ENCODE results near the gene MLPH.

MLPH gene

GRCh38 chr2:237511885-237512405 lies 24.9 kb downstream of the MLPH start:
- DNase-seq: no peak
- intact Hi-C loops (cut with DNase I): loop anchor here (2.0 kb wide), 1 partner anchor 61 kb away; no protein-coding TSS in a partner anchor

- intact Hi-C loops (cut with DNase I): loop anchor here (2.0 kb wide), 1 partner anchor 60 kb away; no protein-coding TSS in a partner anchor
- peak; percentile 68 to 93 (median 86) for DNase-seq
Observed at GRCh38 chr2:237512774-237513466, 25.9 kb downstream of the MLPH start.

DNA sequence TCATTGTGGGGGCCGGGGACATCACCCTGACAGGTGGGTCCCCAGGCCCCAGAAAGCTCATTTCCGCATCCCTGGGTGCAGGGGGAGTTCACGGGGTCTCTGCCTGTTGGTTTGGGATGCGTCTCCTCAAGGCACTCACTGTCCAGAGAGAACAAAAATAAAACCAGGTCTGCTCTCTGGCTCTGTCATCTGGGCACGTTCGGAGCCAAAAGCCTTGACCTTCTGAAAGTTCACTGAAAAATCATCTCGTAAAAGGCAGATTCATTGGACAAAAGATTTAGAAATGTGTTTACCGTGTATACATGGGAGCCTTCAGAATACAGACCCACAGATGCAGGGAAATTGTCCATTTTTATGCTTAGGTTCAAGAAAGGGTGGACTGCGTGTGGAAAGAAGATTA lies 26.6 kb downstream of the MLPH start:
- DNase-seq: no peak
- intact Hi-C loops (cut with DNase I): loop anchor here (2.0 kb wide), 1 partner anchor 59 kb away; no protein-coding TSS in a partner anchor

GRCh38 chr2:237514474-237515130 lies 27.6 kb downstream of the MLPH start:
- intact Hi-C loops (cut with DNase I): no loop called here
- DNase-seq: no peak

DNA sequence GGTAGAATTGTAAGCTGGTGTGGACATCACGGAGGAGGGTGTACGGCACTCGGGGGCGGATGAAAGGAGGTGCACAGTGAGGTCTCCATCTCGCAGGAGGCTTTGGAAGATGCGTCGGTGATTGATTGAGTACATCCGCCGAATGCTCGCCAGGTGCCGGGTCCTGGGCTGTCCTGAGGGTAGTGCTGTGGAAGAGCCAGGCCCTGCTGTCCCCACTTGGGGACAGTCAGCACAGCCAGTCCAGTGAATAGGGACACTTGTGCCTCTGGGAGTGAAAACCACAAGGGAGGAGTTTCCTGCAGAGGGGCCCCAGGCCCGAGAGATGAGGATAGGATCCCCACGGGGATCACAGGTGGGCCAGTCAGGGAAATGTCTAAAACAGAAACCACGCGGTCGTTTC lies 28.1 kb downstream of the MLPH start:
- no peak for DNase-seq
- intact Hi-C loops (cut with DNase I): no loop called here

GRCh38 chr2:237515621-237516275 lies 28.7 kb downstream of the MLPH start:
- no peak for DNase-seq
- intact Hi-C loops (cut with DNase I): no loop called here

DNA sequence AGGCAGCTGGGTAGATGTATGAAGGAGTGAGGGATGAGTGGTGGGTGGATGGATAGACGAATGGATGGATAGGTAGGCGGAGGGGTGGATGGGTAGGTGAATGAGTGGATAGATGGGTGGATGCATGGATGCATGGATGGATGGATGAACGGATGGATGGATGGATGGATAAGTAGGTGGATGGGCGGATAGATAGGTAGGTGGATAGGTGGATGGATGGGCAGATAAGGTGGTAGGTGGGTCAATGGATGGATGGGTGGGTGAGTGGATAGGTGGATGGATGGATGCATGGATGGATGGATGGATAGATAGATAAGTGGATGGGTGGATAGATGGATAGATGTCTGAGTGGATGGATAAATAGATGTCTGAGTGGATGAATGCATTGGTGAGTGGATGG lies 30.1 kb downstream of the MLPH start:
- no peak for DNase-seq
- intact Hi-C loops (cut with DNase I): no loop called here

DNA sequence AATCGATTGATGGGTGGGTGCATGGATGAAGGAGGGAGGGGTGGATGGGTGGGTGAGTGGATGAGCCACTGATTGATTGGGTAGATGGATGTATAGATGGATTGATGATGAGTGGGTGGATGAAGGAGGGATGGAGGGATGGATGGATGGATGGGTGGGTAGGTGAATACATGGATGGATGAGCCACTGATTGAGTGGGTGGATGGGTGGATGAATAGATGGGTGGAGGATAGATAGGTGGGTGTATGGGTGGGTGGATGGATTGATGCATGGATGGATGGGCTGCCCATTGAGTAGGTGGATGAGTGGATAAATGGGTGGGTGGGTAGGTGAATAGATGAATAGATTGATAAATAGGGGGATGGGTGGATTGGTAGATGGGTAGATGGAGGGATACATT lies 30.9 kb downstream of the MLPH start:
- intact Hi-C loops (cut with DNase I): no loop called here

GRCh38 chr2:237519506-237520245 lies 32.6 kb downstream of the MLPH start:
- DNase-seq: no peak
- intact Hi-C loops (cut with DNase I): no loop called here

More for the DNA sequence above, 30.9 kb downstream of the MLPH start:
- no peak for DNase-seq

- DNase-seq: no peak
- intact Hi-C loops (cut with DNase I): no loop called here
Observed at GRCh38 chr2:237520290-237520689, 33.2 kb downstream of the MLPH start.

DNA sequence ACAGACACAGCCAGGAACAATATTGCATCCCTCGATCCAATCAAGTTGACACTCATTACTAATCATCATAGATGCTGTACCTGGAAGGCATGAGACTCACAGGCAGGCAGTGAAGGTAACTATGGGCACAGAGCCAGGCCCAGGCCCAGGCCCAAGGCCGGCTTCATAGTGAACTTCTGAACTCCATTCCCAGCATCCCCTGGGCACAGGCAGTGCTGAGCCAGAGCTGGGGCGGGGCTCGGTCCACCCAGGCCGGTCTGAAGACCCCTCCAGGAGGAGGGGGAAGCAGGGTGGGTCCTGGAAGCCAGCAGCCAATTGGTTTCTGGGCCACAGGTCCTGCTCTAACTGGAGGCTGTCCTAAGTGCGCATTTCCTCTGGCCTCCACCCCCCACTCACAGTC lies 37.6 kb downstream of the MLPH start:
- DNase-seq: no peak
- intact Hi-C loops (cut with DNase I): no loop called here

DNA sequence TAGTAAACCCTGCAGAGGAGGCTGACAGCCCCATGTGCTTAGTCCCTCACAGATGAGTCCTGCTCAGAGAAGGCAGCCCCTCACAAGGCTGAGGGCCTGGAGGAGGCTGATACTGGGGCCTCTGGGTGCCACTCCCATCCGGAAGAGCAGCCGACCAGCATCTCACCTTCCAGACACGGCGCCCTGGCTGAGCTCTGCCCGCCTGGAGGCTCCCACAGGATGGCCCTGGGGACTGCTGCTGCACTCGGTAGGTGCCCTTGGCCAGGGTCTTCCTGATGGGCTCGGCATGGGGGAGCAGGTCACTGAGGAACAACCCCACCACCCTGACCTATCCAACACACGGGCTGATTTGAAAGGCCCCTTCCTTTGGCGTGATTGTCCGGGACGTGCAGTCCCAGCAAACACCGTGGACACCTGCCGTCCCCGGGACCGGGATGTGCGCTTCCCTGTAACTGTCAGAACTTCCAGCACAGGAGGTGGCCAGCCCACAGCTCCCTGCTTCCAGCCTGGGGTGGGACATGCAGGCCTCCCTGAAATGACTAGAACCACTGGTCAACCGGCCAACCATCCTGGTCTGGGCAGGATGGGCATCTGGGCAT lies 38.6 kb downstream of the MLPH start:
- no peak for DNase-seq
- intact Hi-C loops (cut with DNase I): no loop called here

DNA sequence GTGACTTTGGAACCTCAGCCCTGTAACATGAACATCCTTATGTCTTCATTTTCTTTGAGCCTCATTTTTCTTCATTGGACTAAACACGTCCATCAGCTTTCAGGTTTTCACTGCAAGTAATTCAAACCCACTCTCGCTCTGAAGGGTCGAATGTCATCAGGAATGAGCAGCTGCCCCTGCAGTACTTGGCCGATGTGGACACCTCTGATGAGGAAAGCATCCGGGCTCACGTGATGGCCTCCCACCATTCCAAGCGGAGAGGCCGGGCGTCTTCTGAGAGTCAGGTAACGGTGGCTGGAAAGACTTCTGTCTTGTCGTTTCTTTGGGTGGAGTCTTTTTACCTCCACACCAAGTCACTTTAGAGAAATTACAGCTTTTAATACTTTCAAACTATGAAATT lies 40.2 kb downstream of the MLPH start:
- intact Hi-C loops (cut with DNase I): no loop called here

DNA sequence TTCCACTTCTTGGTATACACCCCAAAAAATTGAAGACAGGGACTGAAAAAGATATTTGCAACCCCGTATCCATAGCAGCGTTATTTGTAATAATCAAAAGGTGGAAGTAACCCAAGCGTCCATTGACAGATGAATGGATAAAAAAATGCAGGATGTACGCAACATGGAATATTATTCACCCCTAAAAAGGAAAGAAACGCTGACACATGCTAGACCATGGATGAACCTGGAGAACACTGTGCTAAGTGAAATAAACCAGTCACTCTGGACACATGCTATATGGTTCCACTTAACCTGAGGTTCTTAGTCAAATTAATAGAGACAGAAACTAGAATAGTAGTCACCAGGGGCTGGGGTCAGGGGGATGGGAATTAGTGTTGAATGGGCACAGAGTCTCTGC lies 40.7 kb downstream of the MLPH start:
- intact Hi-C loops (cut with DNase I): no loop called here
- no peak for DNase-seq

More for the DNA sequence above, 40.2 kb downstream of the MLPH start:
- no peak for DNase-seq

DNA sequence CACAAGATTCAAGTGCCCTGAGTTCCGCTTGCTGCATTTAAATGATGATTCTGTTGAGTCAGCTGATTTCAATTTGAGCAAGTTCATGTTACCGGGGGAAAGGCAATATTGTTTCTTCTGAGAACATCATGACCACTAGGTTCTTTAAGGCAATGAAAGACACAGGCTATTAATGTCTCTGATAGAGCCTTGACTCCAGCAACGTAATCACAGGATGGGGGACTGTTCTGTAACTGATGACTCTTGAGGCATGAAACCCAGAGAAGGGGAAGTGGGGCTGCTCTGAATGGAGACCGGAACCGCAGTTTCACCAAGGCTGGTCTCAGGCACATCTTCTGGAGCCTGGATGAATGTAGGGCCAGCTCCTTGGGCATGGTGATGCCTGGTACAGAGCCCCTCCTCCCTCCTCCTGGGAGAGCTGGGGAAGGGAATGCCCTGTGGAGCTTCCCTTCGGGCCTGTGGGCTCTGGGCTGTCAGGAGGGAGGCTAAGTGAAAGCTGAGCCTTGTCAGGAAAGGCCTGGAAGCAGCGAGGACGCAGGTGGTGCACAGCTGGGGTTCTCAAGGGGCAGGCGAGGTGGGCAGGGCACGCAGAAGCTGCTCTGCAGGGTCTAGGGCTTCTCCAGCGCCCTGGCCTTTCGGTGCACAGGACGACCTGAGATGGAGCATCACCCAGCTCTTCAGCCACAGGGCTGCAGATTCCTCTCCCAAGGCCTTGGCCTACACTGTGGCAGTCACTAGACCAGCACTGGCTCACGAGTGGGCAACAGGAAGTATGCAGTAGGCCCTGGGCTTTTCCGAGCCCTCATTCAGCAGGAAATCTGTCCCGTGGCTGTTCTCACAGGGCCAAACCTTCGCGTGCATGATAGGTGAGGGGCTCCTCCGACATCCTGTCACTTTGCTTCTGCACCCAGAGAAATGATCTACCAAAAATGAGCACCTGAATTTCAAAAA lies 42.7 kb downstream of the MLPH start:
- peak in 17 of 42 donors; percentile 7 to 46 (median 22) for DNase-seq
- intact Hi-C loops (cut with DNase I): no loop called here

- intact Hi-C loops (cut with DNase I): no loop called here
- DNase-seq: no peak
Observed at GRCh38 chr2:237530472-237531433, 43.7 kb downstream of the MLPH start.

DNA sequence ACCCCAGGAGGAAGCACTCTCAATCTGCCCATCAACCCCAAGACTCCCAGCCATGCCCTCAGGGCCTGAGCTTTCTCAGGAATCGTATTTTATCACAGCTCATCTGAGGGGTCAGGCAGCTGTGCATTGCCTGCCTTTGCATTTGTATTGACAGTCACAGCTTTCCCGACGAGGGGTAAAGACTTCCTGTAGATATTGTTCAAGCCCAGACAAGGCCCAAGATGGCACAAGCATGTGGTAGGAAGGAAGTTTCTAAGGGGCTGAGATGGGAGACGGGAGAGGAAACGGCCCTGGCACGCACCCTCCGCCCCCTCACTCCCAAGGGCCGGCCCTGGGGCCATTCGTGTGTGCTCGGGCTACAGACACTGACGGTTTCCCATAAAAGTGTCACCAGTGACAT lies 45.1 kb downstream of the MLPH start:
- intact Hi-C loops (cut with DNase I): no loop called here
- DNase-seq: no peak

Data from head of caudate nucleus (tissue), 42 donors.